Effector memory CD4-positive, alpha-beta T cell (primary cell): ENCODE results near the gene TBC1D17.

Experiments
- DNase-seq, 3 donors: peaks; one replicate each; pipeline ENCODE4 v3.0.0-alpha.2; 2020
- H3K27ac ChIP-seq: 2 replicates; pipeline ENCODE4 v1.7.0; 2013; ENCODE audit warnings: mild to moderate bottlenecking, low read length, moderate library complexity; ENCODE audit not compliant: insufficient read depth, poor library complexity, severe bottlenecking
- H3K27me3 ChIP-seq: replicated peaks from 2 replicates; pipeline ENCODE4 v1.7.0; 2013; ENCODE audit warnings: mild to moderate bottlenecking, low read length; ENCODE audit not compliant: insufficient read depth, control insufficient read depth, poor library complexity, severe bottlenecking
- H3K36me3 ChIP-seq: 2 replicates; pipeline ENCODE4 v1.7.0; 2013; ENCODE audit warnings: mild to moderate bottlenecking, low read length, moderate library complexity; ENCODE audit not compliant: control insufficient read depth, insufficient read depth
- H3K4me1 ChIP-seq: 2 replicates; pipeline ENCODE4 v1.7.0; 2013; ENCODE audit warnings: low read length, mild to moderate bottlenecking; ENCODE audit not compliant: control insufficient read depth, insufficient read depth, poor library complexity, severe bottlenecking
- H3K4me3 ChIP-seq: 2 replicates; pipeline ENCODE4 v1.7.0; 2013; ENCODE audit warnings: low read length, low read depth, mild to moderate bottlenecking; ENCODE audit not compliant: insufficient read depth, poor library complexity, severe bottlenecking
- H3K9me3 ChIP-seq: 2 replicates; pipeline ENCODE4 v1.7.0; 2013; ENCODE audit warnings: mild to moderate bottlenecking, low read length, moderate library complexity; ENCODE audit not compliant: control insufficient read depth

Gene TBC1D17

GRCh38 chr19:49869009-49869483 lies 8.5 kb upstream of the TBC1D17 start:
- H3K27ac ChIP-seq, result peak overlapping the region; percentile 74
- peaks cover 26% of the 10 kb centered on the region for H3K4me1 ChIP-seq
- H3K27me3 ChIP-seq, result no peaks in the 10 kb centered on the region
- H3K9me3 ChIP-seq, result no peaks in the 10 kb centered on the region
- peaks cover 5% of the 10 kb centered on the region for H3K36me3 ChIP-seq
- H3K4me3 ChIP-seq, result peak overlapping the region; percentile 28
- no peak for DNase-seq

GRCh38 chr19:49869484-49870308 lies 7.8 kb upstream of the TBC1D17 start:
- Histone ChIP-seq H3K4me1 (peaks cover 26% of the 10 kb centered on the region), H3K27me3 (no peaks in the 10 kb centered on the region), H3K4me3 (peak overlapping the region; percentile 61), H3K27ac (peak overlapping the region; percentile 74), H3K9me3 (no peaks in the 10 kb centered on the region), H3K36me3 (peaks cover 3% of the 10 kb centered on the region)
- peak; percentile 83 to 90 (median 90) for DNase-seq

- peak overlapping the region; percentile 74 for H3K27ac ChIP-seq
- peaks cover 26% of the 10 kb centered on the region for H3K4me1 ChIP-seq
- H3K4me3 ChIP-seq, result peak overlapping the region; percentile 61
- H3K36me3 ChIP-seq, result peaks cover 3% of the 10 kb centered on the region
- H3K27me3 ChIP-seq, result no peaks in the 10 kb centered on the region
- DNase-seq, result no peak
- no peaks in the 10 kb centered on the region for H3K9me3 ChIP-seq
These were observed 7.1 kb upstream of the TBC1D17 start for GRCh38 chr19:49870309-49870901.

DNA sequence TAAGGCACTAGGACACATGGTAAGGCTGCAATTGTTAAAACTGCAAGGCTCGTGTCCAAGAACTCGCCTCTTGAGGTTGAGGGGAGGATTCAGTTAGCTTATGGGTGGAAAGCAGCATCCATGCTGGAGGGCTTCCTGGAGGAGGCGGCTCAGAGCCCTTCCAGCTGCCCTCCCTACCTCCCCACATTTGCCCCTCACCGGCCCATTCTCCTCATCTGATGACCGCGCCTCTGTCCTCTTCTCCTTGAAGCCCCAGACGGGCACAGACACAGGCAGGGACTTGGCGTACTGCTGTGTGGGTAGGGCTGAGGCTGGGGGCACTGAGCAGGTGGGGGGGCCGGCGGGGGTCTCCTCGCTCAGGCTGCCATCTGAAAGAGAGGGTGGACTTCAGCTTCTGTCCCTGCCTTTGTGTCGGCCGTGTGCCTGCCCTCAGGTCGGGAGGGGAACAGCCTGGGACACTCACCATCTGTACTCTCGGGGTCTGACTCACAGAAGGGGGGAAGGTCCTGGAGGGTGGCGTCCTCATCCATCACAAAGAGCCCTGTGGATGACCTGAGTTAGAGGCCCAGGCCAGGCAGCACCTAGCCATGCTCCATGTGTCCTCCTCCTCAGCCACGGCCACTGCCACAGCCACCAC lies 6.0 kb upstream of the TBC1D17 start:
- H3K4me3 ChIP-seq, result no peak overlapping the region
- peaks cover 24% of the 10 kb centered on the region for H3K4me1 ChIP-seq
- no peaks in the 10 kb centered on the region for H3K9me3 ChIP-seq
- H3K27ac ChIP-seq, result no peak overlapping the region
- DNase-seq, result no peak
- H3K27me3 ChIP-seq, result no peaks in the 10 kb centered on the region
- H3K36me3 ChIP-seq, result peaks cover 3% of the 10 kb centered on the region

GRCh38 chr19:49872245-49873128 lies 5.0 kb upstream of the TBC1D17 start:
- H3K36me3 ChIP-seq, result peaks cover 3% of the 10 kb centered on the region
- H3K27me3 ChIP-seq, result no peaks in the 10 kb centered on the region
- no peak overlapping the region for H3K27ac ChIP-seq
- no peaks in the 10 kb centered on the region for H3K9me3 ChIP-seq
- H3K4me1 ChIP-seq, result peaks cover 14% of the 10 kb centered on the region
- H3K4me3 ChIP-seq, result no peak overlapping the region
- DNase-seq, result no peak

- Histone ChIP-seq H3K4me3 (no peak overlapping the region), H3K4me1 (peaks cover 15% of the 10 kb centered on the region)
These were observed 4.4 kb upstream of the TBC1D17 start for GRCh38 chr19:49873129-49873521.

GRCh38 chr19:49873834-49874233 lies 3.7 kb upstream of the TBC1D17 start:
- no peak for DNase-seq
- Histone ChIP-seq H3K27ac (no peak overlapping the region), H3K4me1 (peaks cover 20% of the 10 kb centered on the region)

More at GRCh38 chr19:49873129-49873521, 4.4 kb upstream of the TBC1D17 start:
- Histone ChIP-seq H3K36me3 (peaks cover 3% of the 10 kb centered on the region), H3K27me3 (no peaks in the 10 kb centered on the region), H3K9me3 (no peaks in the 10 kb centered on the region), H3K27ac (no peak overlapping the region)
- DNase-seq, result no peak

DNA sequence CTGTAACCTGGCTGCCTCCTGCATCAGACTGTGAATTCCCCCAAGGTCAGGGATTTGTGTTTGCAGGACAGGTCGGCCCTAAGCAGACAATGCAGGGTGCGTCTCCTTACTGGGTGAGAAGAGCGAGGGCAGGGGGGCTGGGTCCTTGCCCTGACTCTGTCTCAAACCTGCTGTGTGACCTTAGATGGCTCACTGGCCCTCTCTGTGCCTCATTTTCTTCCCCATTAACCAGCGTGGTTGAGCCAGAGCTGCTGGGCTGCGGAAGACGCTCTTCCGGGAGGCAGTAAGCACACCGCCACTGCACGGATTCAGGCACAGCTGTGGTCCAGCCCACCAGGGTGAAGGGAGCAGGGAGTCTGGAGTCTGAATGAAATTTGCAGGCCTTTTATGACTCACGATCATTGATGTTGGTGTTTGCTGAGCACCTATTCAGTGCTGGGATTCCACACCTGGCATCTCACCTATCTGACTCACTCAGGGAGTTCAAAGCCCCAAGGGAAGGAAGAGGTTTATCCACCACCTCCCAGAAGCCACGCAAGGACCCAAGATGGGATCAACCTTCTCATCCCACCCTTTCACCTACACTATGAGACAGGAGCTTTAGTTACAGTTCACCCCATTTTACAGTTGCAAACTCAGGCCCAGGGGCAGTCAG lies 2.9 kb upstream of the TBC1D17 start:
- no peaks in the 10 kb centered on the region for H3K27me3 ChIP-seq
- no peak overlapping the region for H3K4me3 ChIP-seq
- H3K36me3 ChIP-seq, result peaks cover 9% of the 10 kb centered on the region
- H3K27ac ChIP-seq, result no peak overlapping the region
- DNase-seq, result no peak
- peaks cover 20% of the 10 kb centered on the region for H3K4me1 ChIP-seq
- no peaks in the 10 kb centered on the region for H3K9me3 ChIP-seq

More at GRCh38 chr19:49873834-49874233, 3.7 kb upstream of the TBC1D17 start:
- no peak overlapping the region for H3K4me3 ChIP-seq
- no peaks in the 10 kb centered on the region for H3K27me3 ChIP-seq
- H3K36me3 ChIP-seq, result peaks cover 3% of the 10 kb centered on the region
- H3K9me3 ChIP-seq, result no peaks in the 10 kb centered on the region

- no peak for DNase-seq
- Histone ChIP-seq H3K4me3 (no peak overlapping the region), H3K9me3 (no peaks in the 10 kb centered on the region), H3K4me1 (peaks cover 15% of the 10 kb centered on the region), H3K27me3 (no peaks in the 10 kb centered on the region), H3K36me3 (peaks cover 11% of the 10 kb centered on the region), H3K27ac (peak overlapping the region; percentile 98)
These were observed 2.3 kb upstream of the TBC1D17 start for GRCh38 chr19:49875177-49875576.
